Measurements from ENCODE around the gene HYAL2.

DNA sequence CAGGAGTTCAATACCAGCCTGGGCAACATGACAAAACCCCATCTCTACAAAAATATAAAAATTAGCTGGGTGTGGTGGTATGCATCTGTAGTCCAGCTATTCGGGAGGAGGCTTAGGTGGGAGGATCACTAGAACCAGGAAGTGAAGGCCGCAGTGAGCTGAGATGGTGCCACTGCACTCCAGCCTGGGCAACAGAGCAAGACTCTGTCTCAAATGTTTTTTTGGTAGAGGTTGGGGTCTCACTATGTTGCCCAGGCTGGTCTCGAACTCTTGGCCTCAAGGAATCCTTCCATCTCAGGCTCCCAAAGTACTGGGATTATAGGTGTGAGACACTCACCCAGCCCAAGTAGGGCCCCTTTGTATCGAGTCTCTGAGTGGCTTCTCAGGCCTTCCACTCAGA, 28.5 kb downstream of the HYAL2 start:
- TF ChIP-seq, protein P1, sequence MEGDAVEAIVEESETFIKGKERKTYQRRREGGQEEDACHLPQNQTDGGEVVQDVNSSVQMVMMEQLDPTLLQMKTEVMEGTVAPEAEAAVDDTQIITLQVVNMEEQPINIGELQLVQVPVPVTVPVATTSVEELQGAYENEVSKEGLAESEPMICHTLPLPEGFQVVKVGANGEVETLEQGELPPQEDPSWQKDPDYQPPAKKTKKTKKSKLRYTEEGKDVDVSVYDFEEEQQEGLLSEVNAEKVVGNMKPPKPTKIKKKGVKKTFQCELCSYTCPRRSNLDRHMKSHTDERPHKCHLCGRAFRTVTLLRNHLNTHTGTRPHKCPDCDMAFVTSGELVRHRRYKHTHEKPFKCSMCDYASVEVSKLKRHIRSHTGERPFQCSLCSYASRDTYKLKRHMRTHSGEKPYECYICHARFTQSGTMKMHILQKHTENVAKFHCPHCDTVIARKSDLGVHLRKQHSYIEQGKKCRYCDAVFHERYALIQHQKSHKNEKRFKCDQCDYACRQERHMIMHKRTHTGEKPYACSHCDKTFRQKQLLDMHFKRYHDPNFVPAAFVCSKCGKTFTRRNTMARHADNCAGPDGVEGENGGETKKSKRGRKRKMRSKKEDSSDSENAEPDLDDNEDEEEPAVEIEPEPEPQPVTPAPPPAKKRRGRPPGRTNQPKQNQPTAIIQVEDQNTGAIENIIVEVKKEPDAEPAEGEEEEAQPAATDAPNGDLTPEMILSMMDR (conservative IDR thresholded peaks at IDR 0.05): no peak
- no peak for TF ChIP-seq EZH2 (IDR thresholded peaks at IDR 0.05; ENCODE audit: low read depth)

Data from PC-9 (cell line).